Common myeloid progenitor, CD34-positive (primary cell): ENCODE measurements around the gene VWF.

Experiments used
- CTCF ChIA-PET: fragments of 350-600 bp; sonication (Branson Sonifier 250); formaldehyde crosslinking; loops from one replicate; lab custom pipeline; 2021; ENCODE audit warnings: antibody characterized with exemption; lab: Charles Lee
- POLR2A ChIA-PET: fragments of 350-600 bp; sonication (Branson Sonifier 250); formaldehyde crosslinking; loops from one replicate; lab custom pipeline; 2021; ENCODE audit warnings: antibody characterized with exemption; lab: Charles Lee
- DNase-seq, 3 donors: peaks; one replicate each; pipeline versions ENCODE4 v3.0.0 to v3.0.0-alpha.2; 2013
- H3K27ac ChIP-seq, 2 experiments: 1 replicate in 1 of 2; 2 replicates in 1 of 2; pipeline ENCODE4 v1.7.0; 2013; ENCODE audit warnings: inconsistent platforms in 2 of 2, low read length in 2 of 2, mild to moderate bottlenecking in 2 of 2, low read depth in 1 of 2, moderate library complexity in 1 of 2; ENCODE audit not compliant: severe bottlenecking in 2 of 2, insufficient read depth in 1 of 2, poor library complexity in 1 of 2
- H3K27me3 ChIP-seq, 5 experiments: replicated peaks in 2 of 5; 1 replicate in 3 of 5; 2 replicates in 2 of 5; pipeline versions ENCODE4 v1.6.1 to v1.7.0; 2013; ENCODE audit warnings: low read length in 4 of 5, mild to moderate bottlenecking in 2 of 5, moderate library complexity in 2 of 5, inconsistent platforms in 1 of 5; ENCODE audit not compliant: insufficient read depth in 5 of 5, control insufficient read depth in 4 of 5
- H3K36me3 ChIP-seq, 4 experiments: 1 replicate in 2 of 4; 2 replicates in 2 of 4; pipeline versions ENCODE4 v1.6.1 to v1.7.0; 2013; ENCODE audit warnings: low read length in 3 of 4, control low read depth in 1 of 4, mild to moderate bottlenecking in 1 of 4; ENCODE audit not compliant: control insufficient read depth in 4 of 4, insufficient read depth in 4 of 4
- H3K4me1 ChIP-seq, 4 experiments: 1 replicate in 3 of 4; 2 replicates in 1 of 4; pipeline versions ENCODE4 v1.6.1 to v1.7.1; 2013; ENCODE audit warnings: low read length in 3 of 4, mild to moderate bottlenecking in 3 of 4, control low read depth in 1 of 4, inconsistent platforms in 1 of 4, moderate library complexity in 1 of 4; ENCODE audit not compliant: control insufficient read depth in 4 of 4, insufficient read depth in 4 of 4; ENCODE audit errors: control extremely low read depth in 1 of 4
- H3K4me3 ChIP-seq, 7 experiments: 1 replicate in 4 of 7; 2 replicates in 3 of 7; pipeline versions ENCODE4 v1.5.1 to v1.7.0; 2013; ENCODE audit warnings: mild to moderate bottlenecking in 7 of 7, low read length in 6 of 7, moderate library complexity in 6 of 7, inconsistent platforms in 2 of 7, low read depth in 2 of 7, control low read depth in 1 of 7; ENCODE audit not compliant: insufficient read depth in 4 of 7, control insufficient read depth in 1 of 7; ENCODE audit errors: extremely low read depth in 1 of 7
- H3K9me3 ChIP-seq, 5 experiments: 1 replicate in 4 of 5; 2 replicates in 1 of 5; pipeline versions ENCODE4 v1.6.1 to v1.7.1; 2013; ENCODE audit warnings: low read length in 4 of 5, mild to moderate bottlenecking in 2 of 5, inconsistent platforms in 1 of 5, low read depth in 1 of 5, moderate library complexity in 1 of 5; ENCODE audit not compliant: control insufficient read depth in 4 of 5, insufficient read depth in 2 of 5; ENCODE audit errors: control extremely low read depth in 1 of 5
- WGBS: methylation state at CpG from one replicate; pipeline ENCODE4 v1.1.5; 2013; ENCODE audit not compliant: insufficient coverage; 5-methylcytosine and 5-hydroxymethylcytosine counted together

VWF gene

DNA sequence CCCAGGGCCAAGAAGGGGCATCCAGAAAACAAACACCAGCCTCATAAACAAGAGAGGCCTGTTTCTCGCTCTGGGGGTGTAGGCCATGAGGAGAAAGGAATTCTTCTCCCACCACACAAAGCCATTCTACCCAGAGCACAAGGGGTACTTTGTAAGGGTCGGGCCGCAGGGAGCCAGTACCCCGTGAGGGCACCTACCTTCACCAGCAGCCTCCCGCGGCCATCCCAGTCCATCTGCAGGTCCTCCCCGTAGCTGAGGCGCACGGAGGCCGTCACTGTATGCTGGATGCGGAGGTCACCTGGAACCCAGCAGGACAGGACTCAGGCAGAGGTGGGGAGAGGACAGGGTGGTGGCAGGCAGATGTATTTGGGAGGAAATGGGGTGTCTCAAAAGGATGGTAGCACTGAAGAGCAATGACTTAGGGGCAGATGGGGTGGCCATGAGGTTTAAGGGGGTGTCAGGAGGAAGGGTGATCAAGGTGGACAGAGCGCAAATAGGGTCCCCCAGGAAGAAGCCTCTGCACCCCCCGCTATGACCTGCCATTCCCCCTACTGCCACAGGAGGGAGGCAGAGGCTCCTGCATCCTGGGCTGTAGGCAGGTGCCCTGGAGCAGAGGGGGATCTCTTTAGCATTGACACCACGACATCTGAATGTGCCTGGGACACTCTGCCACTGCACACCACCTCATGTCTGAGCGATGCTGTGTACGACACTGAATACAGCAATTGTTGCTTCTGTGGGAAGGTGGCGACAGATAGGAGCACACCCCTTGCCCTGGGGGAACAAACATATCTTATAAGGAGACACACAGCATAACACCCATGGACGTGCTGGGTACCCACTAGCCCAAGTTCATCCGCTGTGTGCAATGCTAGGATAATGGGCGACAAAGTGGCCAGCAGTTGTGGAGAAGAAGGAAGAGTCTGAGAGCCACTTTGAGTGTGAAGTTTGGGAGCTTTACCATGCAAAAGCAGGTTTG lies 61.4 kb downstream of the VWF start:
- no peaks in the 10 kb centered on the region for H3K9me3 ChIP-seq
- H3K27ac ChIP-seq: no peak overlapping the region
- DNase-seq: peak; percentile 67 to 84 (median 75)
- H3K4me1 ChIP-seq: peaks cover 0 to 14% (median 7%) of the 10 kb centered on the region in 4 experiments
- ChIA-PET CTCF (interaction anchor here (0.6 to 6.4 kb wide), 9 partner anchors 11 to 223 kb away, joined by 3 to 48 read pairs (median 5); no protein-coding TSS in a partner anchor), POLR2A (no interaction called here)
- no peaks in the 10 kb centered on the region for H3K36me3 ChIP-seq
- H3K4me3 ChIP-seq: no peak overlapping the region
- H3K27me3 ChIP-seq: no peaks in the 10 kb centered on the region
- WGBS: 69% methylated on average over 8 of the region's 20 CpGs

DNA sequence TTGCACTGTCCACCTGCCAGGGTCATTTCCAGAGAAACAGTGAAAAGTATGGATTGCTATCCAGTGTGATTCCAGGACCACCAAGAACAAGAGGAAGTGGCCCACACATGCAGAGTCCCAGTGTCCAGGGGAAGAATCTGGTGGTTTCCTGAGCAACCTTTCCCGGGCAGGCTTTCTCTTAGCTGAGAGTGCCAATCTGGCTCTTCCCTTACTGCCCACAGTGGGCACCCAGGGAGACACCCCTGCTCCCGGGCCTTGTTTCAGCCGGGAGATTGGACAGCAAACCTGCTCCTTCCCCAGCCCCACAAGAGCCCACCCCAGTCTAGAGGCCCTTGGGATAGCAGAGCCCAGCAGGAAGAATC lies 62.1 kb downstream of the VWF start:
- CTCF ChIA-PET: interaction anchor here (0.8 to 4.5 kb wide), 2 partner anchors 131 to 224 kb away, joined by 3 to 14 read pairs; no protein-coding TSS in a partner anchor
- 100% methylated on average over 1 of the region's 3 CpGs for WGBS
- Histone ChIP-seq H3K27me3 (no peaks in the 10 kb centered on the region), H3K27ac (no peak overlapping the region), H3K4me3 (no peak overlapping the region), H3K4me1 (peaks cover 0 to 12% (median 6%) of the 10 kb centered on the region in 4 experiments), H3K9me3 (no peaks in the 10 kb centered on the region), H3K36me3 (no peaks in the 10 kb centered on the region)
- POLR2A ChIA-PET: no interaction called here
- no peak for DNase-seq

DNA sequence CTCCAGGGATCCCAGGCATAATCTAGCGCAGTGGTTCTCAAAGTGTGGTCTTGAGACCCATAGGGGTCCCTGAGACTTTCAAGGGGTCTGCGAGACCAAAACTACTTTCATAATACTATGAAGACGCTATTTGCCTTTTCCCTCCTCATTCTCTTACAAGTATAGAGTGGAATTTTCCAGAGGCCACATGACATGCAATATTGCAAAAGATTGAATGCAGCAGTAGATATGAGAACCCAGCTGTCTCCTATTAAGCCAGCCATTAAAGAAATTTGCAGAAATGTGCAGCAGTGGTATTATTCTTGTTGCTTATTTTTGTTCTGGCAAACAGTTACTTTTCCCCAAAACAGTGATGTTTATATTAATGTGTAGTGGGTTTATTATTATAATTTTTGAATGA lies 62.8 kb downstream of the VWF start:
- POLR2A ChIA-PET: interaction anchor here (0.6 kb wide), 1 partner anchor 256 kb away, joined by 3 read pairs; no protein-coding TSS in a partner anchor
- WGBS: no CpG with 5 or more reads among the region's 3 CpGs

DNA sequence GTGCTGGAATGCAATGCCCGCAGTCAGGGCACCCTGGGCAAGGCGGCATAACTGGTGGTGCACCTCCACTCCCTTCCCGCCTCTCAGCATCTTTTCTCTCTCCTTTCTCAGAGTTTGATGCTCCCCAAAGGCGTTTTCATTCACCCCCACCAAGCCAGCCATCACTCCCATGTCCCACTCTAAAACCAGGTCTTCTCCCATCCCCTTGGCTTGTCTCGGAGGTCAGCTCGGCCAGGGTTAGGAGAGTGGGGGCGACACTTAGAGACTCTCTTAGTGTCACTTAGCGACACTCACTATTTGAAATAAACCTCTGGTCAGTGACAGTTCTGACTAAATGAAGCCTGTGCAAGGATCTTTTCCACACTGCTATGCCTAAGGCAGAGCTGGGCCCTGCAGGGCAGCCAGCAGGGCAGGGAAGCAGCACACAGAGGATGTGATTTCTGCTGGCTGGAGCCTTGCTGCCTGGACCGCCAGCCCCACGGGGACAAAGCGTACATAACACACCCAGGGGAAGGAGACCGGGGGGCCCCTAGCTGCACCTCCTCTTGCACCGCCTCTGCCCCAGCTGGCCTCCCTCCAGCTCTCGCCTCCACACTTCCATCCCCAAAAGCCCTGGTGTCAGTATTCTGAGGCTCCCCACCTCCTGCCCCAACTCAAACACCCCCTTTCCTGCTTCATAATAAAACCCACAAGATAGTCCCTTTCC lies 64.5 kb downstream of the VWF start:
- POLR2A ChIA-PET: no interaction called here
- CTCF ChIA-PET: interaction anchor here (1.2 to 11.2 kb wide), 7 partner anchors 10 to 225 kb away, joined by 3 to 100 read pairs (median 6); no protein-coding TSS in a partner anchor

More for the DNA sequence above, 62.8 kb downstream of the VWF start:
- no peak overlapping the region for H3K27ac ChIP-seq
- no peak for DNase-seq
- H3K36me3 ChIP-seq: no peaks in the 10 kb centered on the region
- peaks cover 0 to 15% (median 8%) of the 10 kb centered on the region in 4 experiments for H3K4me1 ChIP-seq
- H3K4me3 ChIP-seq: no peak overlapping the region
- no peaks in the 10 kb centered on the region for H3K27me3 ChIP-seq
- H3K9me3 ChIP-seq: no peaks in the 10 kb centered on the region
- CTCF ChIA-PET: interaction anchor here (1.8 to 11.2 kb wide), 2 partner anchors 218 to 223 kb away, joined by 6 to 100 read pairs; no protein-coding TSS in a partner anchor

DNA sequence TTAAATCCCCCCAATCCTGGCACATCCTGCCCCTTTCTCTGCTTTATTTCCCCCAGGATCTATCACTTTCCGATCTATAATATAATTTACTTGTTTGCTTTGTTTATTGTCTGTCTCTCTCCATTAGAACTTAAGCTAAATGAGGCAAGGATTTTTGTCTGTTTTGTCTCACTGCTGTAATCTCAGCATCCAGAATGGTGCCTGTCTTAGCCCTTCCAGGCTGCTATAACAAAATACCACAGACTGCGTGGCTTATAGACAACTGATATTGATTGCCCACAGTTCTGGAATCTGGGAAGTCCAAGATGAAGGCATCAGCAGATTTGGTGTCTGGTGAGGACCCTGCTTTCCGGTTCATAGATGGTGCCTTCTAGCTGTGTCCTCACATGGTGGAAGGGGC lies 65.2 kb downstream of the VWF start:
- Histone ChIP-seq H3K4me1 (peaks cover 0 to 19% (median 9%) of the 10 kb centered on the region in 4 experiments), H3K27me3 (no peaks in the 10 kb centered on the region), H3K4me3 (no peak overlapping the region), H3K36me3 (no peaks in the 10 kb centered on the region), H3K27ac (no peak overlapping the region), H3K9me3 (no peaks in the 10 kb centered on the region)
- ChIA-PET POLR2A (no interaction called here), CTCF (interaction anchor here (0.7 to 11.2 kb wide), 7 partner anchors 11 to 225 kb away, joined by 3 to 100 read pairs (median 4); no protein-coding TSS in a partner anchor)
- no peak for DNase-seq
- 100% methylated on average over 1 of the region's 3 CpGs for WGBS

More for the DNA sequence above, 64.5 kb downstream of the VWF start:
- WGBS: 71% methylated on average over 14 of the region's 14 CpGs
- H3K9me3 ChIP-seq: no peaks in the 10 kb centered on the region
- DNase-seq: no peak
- no peaks in the 10 kb centered on the region for H3K36me3 ChIP-seq
- no peak overlapping the region for H3K4me3 ChIP-seq
- no peaks in the 10 kb centered on the region for H3K27me3 ChIP-seq
- peaks cover 0 to 19% (median 9%) of the 10 kb centered on the region in 4 experiments for H3K4me1 ChIP-seq
- H3K27ac ChIP-seq: no peak overlapping the region

DNA sequence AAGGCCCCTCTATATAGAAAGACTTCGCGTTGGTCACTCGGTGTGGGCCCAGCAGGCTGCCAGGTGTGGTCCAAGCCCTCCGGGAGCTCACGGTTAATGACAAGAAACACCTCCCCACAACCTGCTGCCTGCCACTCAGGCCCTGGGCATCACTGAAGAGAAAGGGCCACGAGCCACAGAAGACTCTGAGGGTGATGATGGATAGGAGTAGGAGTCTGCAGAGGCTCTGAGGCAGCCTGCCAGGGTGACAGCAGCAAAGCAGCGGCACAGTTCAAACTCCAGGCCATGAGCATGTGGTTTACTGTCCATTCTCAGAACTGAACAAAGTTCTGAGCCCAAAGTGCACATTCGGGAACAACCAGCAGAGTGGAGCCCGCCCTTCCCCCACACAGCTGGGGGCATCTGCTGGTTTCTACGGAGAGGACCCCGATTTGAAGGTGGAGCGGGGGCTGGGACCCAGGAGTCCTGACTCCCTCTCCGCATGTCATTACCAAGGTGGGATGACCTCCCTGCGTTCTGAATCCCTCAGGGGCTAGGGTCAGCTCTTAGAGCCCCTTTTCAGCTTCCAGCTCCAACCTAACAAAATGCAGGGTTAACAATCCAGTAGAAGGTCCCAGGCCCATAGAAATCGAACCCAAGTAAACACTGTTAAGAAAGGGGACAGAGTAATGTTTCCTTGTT lies 65.8 kb downstream of the VWF start:
- POLR2A ChIA-PET: interaction anchor here (1.0 kb wide), 1 partner anchor 68 kb away, joined by 3 read pairs; no protein-coding TSS in a partner anchor
- CTCF ChIA-PET: interaction anchor here (0.7 to 11.2 kb wide), 10 partner anchors 10 to 226 kb away, joined by 3 to 100 read pairs (median 4); no protein-coding TSS in a partner anchor
- Histone ChIP-seq H3K4me3 (no peak overlapping the region), H3K27ac (no peak overlapping the region), H3K36me3 (no peaks in the 10 kb centered on the region), H3K27me3 (no peaks in the 10 kb centered on the region), H3K9me3 (no peaks in the 10 kb centered on the region), H3K4me1 (peaks cover 0 to 19% (median 9%) of the 10 kb centered on the region in 4 experiments)
- WGBS: 98% methylated on average over 11 of the region's 15 CpGs
- DNase-seq: no peak
